GM19193 (cell line): ENCODE results near the gene MAP7.

Experiments
- POLR2A ChIP-seq: IDR thresholded peaks from 4 replicates; pipeline ENCODE4 v1.6.1; 2011; ENCODE audit not compliant: insufficient read depth, insufficient read length; ENCODE audit errors: extremely low read depth

The MAP7 gene

GRCh38 chr6:136370988-136371728 is 179.1 kb downstream of the MAP7 start:
- TF ChIP-seq POLR2A, result no peak

GRCh38 chr6:136365776-136366354 is 184.4 kb downstream of the MAP7 start:
- no peak for TF ChIP-seq POLR2A

GRCh38 chr6:136362421-136363356 is 187.5 kb downstream of the MAP7 start:
- TF ChIP-seq POLR2A, result no peak

DNA sequence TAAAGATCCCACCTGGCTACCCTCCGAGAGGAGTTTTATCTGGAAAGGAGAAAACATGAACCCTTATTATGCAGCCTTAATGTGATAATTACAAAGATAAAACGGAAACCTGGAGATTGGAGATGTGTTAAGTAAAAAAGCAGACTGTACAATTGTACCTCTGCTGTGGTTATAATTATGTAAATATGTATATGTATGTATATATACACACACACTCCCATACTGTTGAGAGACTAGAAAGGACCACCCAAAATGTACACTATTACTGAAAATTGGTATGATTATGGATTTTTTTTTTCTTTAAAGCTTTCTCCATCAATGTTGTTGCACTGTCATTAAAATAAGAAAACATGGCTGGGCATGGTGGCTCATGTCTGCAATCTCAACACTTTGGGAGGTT is 188.4 kb downstream of the MAP7 start:
- TF ChIP-seq POLR2A, result no peak

GRCh38 chr6:136360783-136361182 is 189.4 kb downstream of the MAP7 start:
- TF ChIP-seq POLR2A, result no peak

- TF ChIP-seq POLR2A, result no peak
Observed at GRCh38 chr6:136359851-136360250, 190.4 kb downstream of the MAP7 start.

DNA sequence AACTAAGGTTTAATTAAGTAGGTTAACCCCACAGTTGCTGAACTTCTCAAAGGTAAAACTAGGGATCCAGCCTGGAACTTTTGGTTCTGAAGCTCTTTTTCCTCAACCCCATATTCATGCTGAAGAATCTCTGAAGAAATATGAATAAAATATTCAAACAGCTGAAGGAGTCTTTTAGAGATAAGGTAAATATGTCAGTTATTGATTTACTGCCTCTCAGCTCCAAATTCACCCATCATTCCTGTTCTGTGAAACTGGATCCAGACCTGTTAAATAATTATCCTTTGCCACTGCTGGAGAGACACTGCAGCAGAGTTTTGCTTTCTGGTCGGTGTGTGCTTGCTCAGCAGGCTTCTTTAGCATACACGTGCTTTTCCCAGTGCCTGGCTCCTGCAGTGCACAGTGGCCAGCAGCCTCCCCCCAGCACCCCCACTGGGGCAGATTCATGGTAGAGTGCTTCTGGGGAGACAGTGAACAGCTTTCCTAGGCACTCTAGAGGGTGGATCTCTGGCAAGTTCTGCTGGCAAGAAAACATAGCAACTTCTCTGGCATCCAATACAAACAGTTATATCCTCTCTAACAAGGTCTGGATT is 198.6 kb downstream of the MAP7 start:
- TF ChIP-seq POLR2A, result no peak

GRCh38 chr6:136350914-136351313 is 199.3 kb downstream of the MAP7 start:
- no peak for TF ChIP-seq POLR2A

- no peak for TF ChIP-seq POLR2A
Observed at GRCh38 chr6:136347847-136348246, 202.4 kb downstream of the MAP7 start.

DNA sequence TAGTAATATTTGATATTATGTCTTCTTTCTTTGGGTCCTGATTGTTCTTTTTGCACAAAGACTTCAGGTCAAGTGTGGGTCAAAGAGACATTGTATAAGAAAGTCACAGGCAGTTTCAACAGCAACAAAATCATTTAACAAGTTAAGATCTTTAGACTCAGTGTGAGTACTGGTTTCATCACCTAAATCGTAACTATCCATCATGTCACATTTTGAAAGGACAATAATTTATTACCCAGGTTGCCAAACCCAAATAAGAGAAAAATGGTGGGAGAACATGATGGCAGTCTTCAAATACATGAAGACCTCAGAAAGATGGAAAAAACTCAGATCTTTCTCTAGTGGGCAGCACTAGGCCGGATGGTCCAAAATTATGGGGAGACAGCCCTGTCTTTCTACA is 205.1 kb downstream of the MAP7 start:
- no peak for TF ChIP-seq POLR2A

GRCh38 chr6:136344420-136344819 is 205.8 kb downstream of the MAP7 start:
- no peak for TF ChIP-seq POLR2A

- no peak for TF ChIP-seq POLR2A
Observed at GRCh38 chr6:136343700-136344099, 206.5 kb downstream of the MAP7 start.

DNA sequence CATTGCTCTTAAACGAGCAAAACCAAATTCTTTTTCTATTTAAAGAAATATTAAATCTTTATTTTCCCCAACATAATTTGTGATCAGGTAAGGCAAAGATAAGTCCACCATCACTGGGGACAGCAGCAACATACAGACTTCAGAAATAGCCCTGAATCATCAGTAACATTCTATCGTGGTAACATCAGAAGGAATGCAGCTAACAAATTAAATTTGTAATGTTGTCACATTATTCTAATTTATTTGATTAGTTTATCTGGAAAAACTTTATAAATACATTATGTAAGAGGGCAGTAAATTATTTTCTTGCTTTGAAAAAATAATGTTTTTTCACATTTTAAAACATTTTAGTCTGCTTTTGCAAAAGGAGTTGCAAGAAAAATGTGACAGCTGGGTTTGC is 206.9 kb downstream of the MAP7 start:
- no peak for TF ChIP-seq POLR2A

GRCh38 chr6:136341967-136342366 is 208.3 kb downstream of the MAP7 start:
- no peak for TF ChIP-seq POLR2A

- TF ChIP-seq POLR2A, result no peak
Observed at GRCh38 chr6:136341367-136341766, 208.9 kb downstream of the MAP7 start.
